ENCODE measurements around the gene PERM1. TPM values are rescaled to one million over a fixed set of nuclear protein-coding genes. Genes with fewer than 3 reads are reported as not detected.

PERM1 gene
- total and polyA plus RNA-seq, 2 of the 13 experiments (the other 11 are each of a cell fraction or from before 2014, with no cell fraction given): 0.04 to 0.29 TPM

DNA sequence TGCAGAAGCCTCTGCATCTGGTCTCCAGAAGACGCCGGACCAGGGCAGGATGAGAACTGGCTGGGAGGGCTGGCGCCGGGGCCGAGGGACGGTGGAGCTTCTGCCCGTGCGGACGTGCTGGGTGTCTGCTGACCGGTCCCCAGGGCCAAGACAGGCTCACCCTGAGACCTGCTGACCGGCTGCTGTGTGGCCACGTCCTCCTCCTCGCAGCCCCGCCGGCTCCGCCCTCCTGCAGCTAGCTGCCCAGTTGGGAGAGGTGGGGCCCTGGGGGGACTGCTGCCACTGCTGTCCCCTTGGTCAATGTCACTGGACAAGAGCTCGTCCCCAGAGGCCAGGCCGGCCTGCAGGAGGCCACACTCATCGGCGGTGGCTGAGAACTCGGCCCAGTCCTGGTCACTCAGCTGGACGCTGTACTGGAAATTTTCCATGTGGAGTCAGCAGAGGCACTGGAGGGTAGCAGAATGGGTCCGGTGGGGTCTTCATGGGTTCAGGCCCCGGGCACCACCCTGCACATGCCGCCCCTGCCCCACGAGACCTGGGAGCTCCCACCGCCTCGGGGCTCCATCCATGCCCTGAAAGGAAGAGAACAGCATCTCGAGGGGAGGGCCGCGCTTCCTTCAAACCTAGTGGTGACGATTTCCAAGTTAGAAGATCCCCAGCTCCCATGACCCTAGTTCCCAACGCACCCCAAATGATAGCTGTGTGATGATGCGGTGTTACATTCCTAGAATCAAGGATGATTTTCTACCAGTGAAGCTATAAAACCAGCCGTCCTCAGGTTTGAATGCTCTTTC lies 1.1 kb downstream of the PERM1 start (continued):
- TF ChIP-seq RAD21 (CRISPR knock-in tag; IDR thresholded peaks at IDR 0.05): no peak
- TF ChIP-seq ZNF333 (CRISPR knock-in tag; IDR thresholded peaks at IDR 0.05; ENCODE audit: borderline replicate concordance): no peak
- no peak for TF ChIP-seq SAFB2 (CRISPR knock-in tag; IDR thresholded peaks at IDR 0.05; ENCODE audit: borderline replicate concordance, low read depth)
- TF ChIP-seq KAT8 (CRISPR knock-in tag; IDR thresholded peaks at IDR 0.05): no peak
- TF ChIP-seq SP140L (CRISPR knock-in tag; IDR thresholded peaks at IDR 0.05; ENCODE audit: borderline replicate concordance): no peak
- TF ChIP-seq ZNF678 (CRISPR knock-in tag; IDR thresholded peaks at IDR 0.05): no peak
- TF ChIP-seq AGO1 (IDR thresholded peaks at IDR 0.05; ENCODE audit: low read depth, low read length, poor library complexity, severe bottlenecking): no peak
- peak; percentile 68; the same call in 1 of the 2 replicates for TF ChIP-seq DRAP1 (CRISPR knock-in tag; IDR thresholded peaks at IDR 0.05)
- no peak for TF ChIP-seq SOX13 (IDR thresholded peaks at IDR 0.05)
- 0 out of 4 replicates have a peak, but pooled peaks of 1 of the 2 experiments have one; percentile 3 for TF ChIP-seq SOX13 (CRISPR knock-in tag; conservative IDR thresholded peaks at IDR 0.05 in 1 of 2, IDR thresholded peaks at IDR 0.05 in 1 of 2)
- TF ChIP-seq ZFX (CRISPR knock-in tag; IDR thresholded peaks at IDR 0.05; ENCODE audit: low read depth): peak; percentile 75
- TF ChIP-seq, protein P1, sequence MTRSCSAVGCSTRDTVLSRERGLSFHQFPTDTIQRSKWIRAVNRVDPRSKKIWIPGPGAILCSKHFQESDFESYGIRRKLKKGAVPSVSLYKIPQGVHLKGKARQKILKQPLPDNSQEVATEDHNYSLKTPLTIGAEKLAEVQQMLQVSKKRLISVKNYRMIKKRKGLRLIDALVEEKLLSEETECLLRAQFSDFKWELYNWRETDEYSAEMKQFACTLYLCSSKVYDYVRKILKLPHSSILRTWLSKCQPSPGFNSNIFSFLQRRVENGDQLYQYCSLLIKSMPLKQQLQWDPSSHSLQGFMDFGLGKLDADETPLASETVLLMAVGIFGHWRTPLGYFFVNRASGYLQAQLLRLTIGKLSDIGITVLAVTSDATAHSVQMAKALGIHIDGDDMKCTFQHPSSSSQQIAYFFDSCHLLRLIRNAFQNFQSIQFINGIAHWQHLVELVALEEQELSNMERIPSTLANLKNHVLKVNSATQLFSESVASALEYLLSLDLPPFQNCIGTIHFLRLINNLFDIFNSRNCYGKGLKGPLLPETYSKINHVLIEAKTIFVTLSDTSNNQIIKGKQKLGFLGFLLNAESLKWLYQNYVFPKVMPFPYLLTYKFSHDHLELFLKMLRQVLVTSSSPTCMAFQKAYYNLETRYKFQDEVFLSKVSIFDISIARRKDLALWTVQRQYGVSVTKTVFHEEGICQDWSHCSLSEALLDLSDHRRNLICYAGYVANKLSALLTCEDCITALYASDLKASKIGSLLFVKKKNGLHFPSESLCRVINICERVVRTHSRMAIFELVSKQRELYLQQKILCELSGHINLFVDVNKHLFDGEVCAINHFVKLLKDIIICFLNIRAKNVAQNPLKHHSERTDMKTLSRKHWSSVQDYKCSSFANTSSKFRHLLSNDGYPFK (CRISPR knock-in tag; IDR thresholded peaks at IDR 0.05; ENCODE audit: borderline replicate concordance): no peak
- TF ChIP-seq, protein P2, sequence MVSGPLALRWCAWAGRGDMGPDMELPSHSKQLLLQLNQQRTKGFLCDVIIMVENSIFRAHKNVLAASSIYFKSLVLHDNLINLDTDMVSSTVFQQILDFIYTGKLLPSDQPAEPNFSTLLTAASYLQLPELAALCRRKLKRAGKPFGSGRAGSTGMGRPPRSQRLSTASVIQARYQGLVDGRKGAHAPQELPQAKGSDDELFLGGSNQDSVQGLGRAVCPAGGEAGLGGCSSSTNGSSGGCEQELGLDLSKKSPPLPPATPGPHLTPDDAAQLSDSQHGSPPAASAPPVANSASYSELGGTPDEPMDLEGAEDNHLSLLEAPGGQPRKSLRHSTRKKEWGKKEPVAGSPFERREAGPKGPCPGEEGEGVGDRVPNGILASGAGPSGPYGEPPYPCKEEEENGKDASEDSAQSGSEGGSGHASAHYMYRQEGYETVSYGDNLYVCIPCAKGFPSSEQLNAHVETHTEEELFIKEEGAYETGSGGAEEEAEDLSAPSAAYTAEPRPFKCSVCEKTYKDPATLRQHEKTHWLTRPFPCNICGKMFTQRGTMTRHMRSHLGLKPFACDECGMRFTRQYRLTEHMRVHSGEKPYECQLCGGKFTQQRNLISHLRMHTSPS (CRISPR knock-in tag; IDR thresholded peaks at IDR 0.05; ENCODE audit: low read depth): peak; percentile 65; the same call in 1 of the 2 replicates
- no peak for TF ChIP-seq ZNF432 (CRISPR knock-in tag; IDR thresholded peaks at IDR 0.05; ENCODE audit: borderline replicate concordance)
- 0 out of 2 replicates have a peak, but pooled peaks have one; percentile 71 for TF ChIP-seq PAWR (CRISPR knock-in tag; IDR thresholded peaks at IDR 0.05; ENCODE audit: borderline replicate concordance)
- no peak for TF ChIP-seq ZNF644 (CRISPR knock-in tag; IDR thresholded peaks at IDR 0.05; ENCODE audit: low read depth)
- TF ChIP-seq SALL1 (CRISPR knock-in tag; IDR thresholded peaks at IDR 0.05): peak; percentile 55; the same call in 1 of the 2 replicates
- TF ChIP-seq KDM2A (CRISPR knock-in tag; IDR thresholded peaks at IDR 0.05; ENCODE audit: borderline replicate concordance, low read depth): no peak; the same call in 1 of the 2 replicates
- no peak for TF ChIP-seq LCORL (IDR thresholded peaks at IDR 0.05)
- TF ChIP-seq LCORL (CRISPR knock-in tag; IDR thresholded peaks at IDR 0.05): 0 out of 2 replicates have a peak, but pooled peaks have one; percentile 55
- TF ChIP-seq TCF7 (IDR thresholded peaks at IDR 0.05; ENCODE audit: low read depth): no peak
- no peak for TF ChIP-seq ZC3H4 (CRISPR knock-in tag; IDR thresholded peaks at IDR 0.05; ENCODE audit: borderline replicate concordance)
- no peak for TF ChIP-seq ZNF816 (CRISPR knock-in tag; IDR thresholded peaks at IDR 0.05; ENCODE audit: borderline replicate concordance)
